GM12873 (cell line): ENCODE results near the gene TADA2B.

Experiments used
- CTCF ChIP-seq: IDR thresholded peaks from 2 replicates; pipeline ENCODE4 v1.5.1; 2012; ENCODE audit warnings: low read depth, mild to moderate bottlenecking, moderate library complexity, low read length, control low read depth; ENCODE audit not compliant: insufficient read depth; ENCODE audit errors: missing control alignments

Gene TADA2B

GRCh38 chr4:7061815-7062214 is 18.6 kb downstream of the TADA2B start:
- no peak for TF ChIP-seq CTCF

GRCh38 chr4:7062816-7063215 is 19.6 kb downstream of the TADA2B start:
- TF ChIP-seq CTCF, result no peak

DNA sequence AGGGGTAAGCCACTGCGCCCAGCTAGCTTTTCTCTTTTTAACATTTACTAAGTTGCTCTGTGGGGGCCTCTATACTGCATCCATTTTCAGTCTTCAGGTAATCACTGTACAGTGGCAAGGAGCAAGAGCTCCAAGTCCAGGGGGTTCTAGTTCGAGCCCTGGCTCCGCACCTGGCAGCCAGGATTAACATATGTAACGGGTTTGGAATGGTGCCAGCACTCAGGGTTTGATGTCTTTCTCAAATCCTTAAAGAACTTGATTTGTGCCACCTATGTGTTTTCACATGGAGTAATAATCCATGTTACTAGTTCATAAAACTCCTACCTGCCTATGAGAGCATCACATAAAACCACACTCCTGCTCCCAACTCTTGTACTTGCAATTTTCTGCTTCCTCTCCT is 20.2 kb downstream of the TADA2B start:
- TF ChIP-seq CTCF, result no peak

DNA sequence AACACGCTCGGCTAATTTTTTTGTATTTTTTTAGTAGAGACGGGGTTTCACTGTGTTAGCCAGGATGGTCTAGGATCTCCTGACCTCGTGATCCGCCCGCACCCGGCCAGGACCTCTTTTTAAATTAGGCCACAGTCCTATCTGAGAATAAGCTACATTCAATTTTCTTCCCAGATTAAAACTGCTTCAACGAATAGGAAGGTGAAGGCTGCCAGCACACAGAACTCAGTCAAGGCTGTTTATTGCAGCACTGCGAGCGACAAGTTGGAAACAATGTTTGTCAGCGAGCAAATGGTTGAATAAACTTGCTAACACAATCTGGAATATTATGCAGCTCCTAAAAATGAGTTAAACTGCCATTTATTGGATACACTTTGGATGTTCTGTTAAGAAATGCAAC is 22.8 kb downstream of the TADA2B start:
- TF ChIP-seq CTCF, result no peak

GRCh38 chr4:7066493-7066892 is 23.3 kb downstream of the TADA2B start:
- TF ChIP-seq CTCF, result no peak

DNA sequence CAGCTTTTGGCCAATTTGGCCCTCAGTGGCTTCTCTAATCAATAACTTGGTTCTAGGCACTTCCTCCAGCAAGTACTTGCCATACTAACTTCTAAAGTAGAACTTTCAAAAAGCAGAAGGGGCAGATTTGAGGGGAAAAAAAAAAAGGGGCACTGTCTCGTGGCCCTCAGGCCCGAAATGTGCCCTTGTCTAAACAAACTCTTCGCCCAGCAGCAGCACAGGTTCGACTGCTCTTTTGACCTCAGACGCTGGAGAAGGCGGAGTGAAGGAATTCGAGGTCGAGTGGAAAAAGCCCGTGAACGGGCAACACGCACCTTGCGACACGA is 23.9 kb downstream of the TADA2B start:
- no peak for TF ChIP-seq CTCF

GRCh38 chr4:7067452-7068278 is 24.5 kb downstream of the TADA2B start, which contains the start of gene GRPEL1:
GRPEL1 (minus strand) TSS chr4:7068064; CDS start chr4:7068032, 32 bp downstream.
- TF ChIP-seq CTCF, result no peak
